HG02970 (cell line): ENCODE results near the gene POC1B.

Experiments used
- ATAC-seq: cut with Tn5 transposase; IDR thresholded peaks from one replicate; pipeline ENCODE4 v1.9.1; 2021; ENCODE audit warnings: mild to moderate bottlenecking, moderate library complexity, moderate number of reproducible peaks; ENCODE audit not compliant: unreplicated experiment, low FRiP score

The POC1B gene

GRCh38 chr12:89497467-89497866, 28.4 kb downstream of the POC1B start:
- ATAC-seq: no peak

GRCh38 chr12:89497005-89497404, 28.8 kb downstream of the POC1B start:
- ATAC-seq: no peak

- ATAC-seq: no peak
Observed at GRCh38 chr12:89494411-89495231, 31.2 kb downstream of the POC1B start.

GRCh38 chr12:89493670-89494302, 32.1 kb downstream of the POC1B start:
- ATAC-seq: no peak

GRCh38 chr12:89492883-89493282, 33.0 kb downstream of the POC1B start:
- no peak for ATAC-seq

- ATAC-seq: no peak
Observed at GRCh38 chr12:89490922-89491321, 34.9 kb downstream of the POC1B start.

- ATAC-seq: no peak
Observed at GRCh38 chr12:89486264-89486663, 39.6 kb downstream of the POC1B start.

- ATAC-seq: no peak
Observed at GRCh38 chr12:89484470-89484869, 41.4 kb downstream of the POC1B start.

- no peak for ATAC-seq
Observed at GRCh38 chr12:89481213-89481914, 44.5 kb downstream of the POC1B start.

GRCh38 chr12:89479982-89480381, 45.9 kb downstream of the POC1B start:
- no peak for ATAC-seq

GRCh38 chr12:89477633-89478279, 48.1 kb downstream of the POC1B start:
- ATAC-seq: no peak

- no peak for ATAC-seq
Observed at GRCh38 chr12:89476904-89477595, 48.8 kb downstream of the POC1B start.

GRCh38 chr12:89476232-89476631, 49.6 kb downstream of the POC1B start:
- ATAC-seq: no peak

- ATAC-seq: no peak
Observed at GRCh38 chr12:89475203-89475990, 50.5 kb downstream of the POC1B start.

GRCh38 chr12:89474615-89475014, 51.2 kb downstream of the POC1B start:
- no peak for ATAC-seq

- ATAC-seq: no peak
Observed at GRCh38 chr12:89472508-89472907, 53.3 kb downstream of the POC1B start.

GRCh38 chr12:89470741-89471509, 54.9 kb downstream of the POC1B start:
- no peak for ATAC-seq

- ATAC-seq: no peak
Observed at GRCh38 chr12:89469361-89469760, 56.5 kb downstream of the POC1B start.
